GM23338 (cell line): ENCODE results near the gene PBXIP1. TPM values are rescaled to one million over a fixed set of nuclear protein-coding genes. Genes with fewer than 3 reads are reported as not detected.

Experiments used
- ATAC-seq: fragments of 200-7000 bp; cut with Tn5 transposase; 3 replicates; pipeline ENCODE4 v1.9.1; 2020
- DNase-seq: peaks from one replicate; pipeline ENCODE4 v3.0.0-alpha.2; 2015; ENCODE audit warnings: low spot score
- H2AFZ ChIP-seq: fragments of 200-600 bp; sonication (generic); 2 replicates; pipeline ENCODE4 v1.8.0; 2016; ENCODE audit warnings: antibody characterized with exemption, mild to moderate bottlenecking, moderate library complexity
- H3F3A ChIP-seq: fragments of 200-600 bp; sonication (generic); replicated peaks from 2 replicates; pipeline ENCODE4 v1.8.0; 2017; ENCODE audit warnings: antibody characterized with exemption, mixed run types, low read depth
- H3K27ac ChIP-seq: fragments of 200-600 bp; sonication (generic); 2 replicates; pipeline ENCODE4 v1.6.1; 2016; ENCODE audit warnings: low read depth
- H3K27me3 ChIP-seq: fragments of 200-600 bp; sonication (generic); 2 replicates; pipeline ENCODE4 v1.8.0; 2016; ENCODE audit warnings: mild to moderate bottlenecking, mixed run types, moderate library complexity; ENCODE audit not compliant: insufficient read depth
- H3K36me3 ChIP-seq: fragments of 200-600 bp; sonication (generic); 2 replicates; pipeline ENCODE4 v1.8.0; 2016; ENCODE audit warnings: mild to moderate bottlenecking; ENCODE audit not compliant: insufficient read depth
- H3K4me1 ChIP-seq: fragments of 200-600 bp; sonication (generic); 2 replicates; pipeline ENCODE4 v1.8.0; 2016; ENCODE audit warnings: mild to moderate bottlenecking, moderate library complexity; ENCODE audit not compliant: insufficient read depth
- H3K4me2 ChIP-seq: fragments of 200-600 bp; sonication (generic); 2 replicates; pipeline ENCODE4 v1.7.1; 2017; ENCODE audit warnings: mixed run types
- H3K4me3 ChIP-seq: fragments of 200-600 bp; sonication (generic); 2 replicates; pipeline ENCODE4 v1.6.1; 2016; ENCODE audit warnings: mixed run types
- H3K79me2 ChIP-seq: fragments of 200-600 bp; sonication (generic); replicated peaks from 2 replicates; pipeline ENCODE4 v1.8.0; 2017; ENCODE audit warnings: mild to moderate bottlenecking; ENCODE audit not compliant: insufficient read depth
- H3K9me2 ChIP-seq: fragments of 200-600 bp; sonication (generic); 2 replicates; pipeline ENCODE4 v1.8.0; 2017; ENCODE audit not compliant: insufficient read depth
- H4K20me1 ChIP-seq: fragments of 200-600 bp; sonication (generic); replicated peaks from 2 replicates; pipeline ENCODE4 v1.8.0; 2017; ENCODE audit warnings: mild to moderate bottlenecking; ENCODE audit not compliant: insufficient read depth
- H3K27ac Mint-ChIP-seq: 2 replicates; pipeline ENCODE4 v1.8.0; 2020; ENCODE audit warnings: inconsistent platforms, mild to moderate bottlenecking, moderate library complexity, mixed read lengths
- H3K27me3 Mint-ChIP-seq: 3 replicates; pipeline ENCODE4 v1.8.0; 2022; ENCODE audit warnings: low read depth, mild to moderate bottlenecking, moderate library complexity, mixed read lengths, inconsistent platforms; ENCODE audit not compliant: insufficient read depth, poor library complexity
- H3K36me3 Mint-ChIP-seq: 3 replicates; pipeline ENCODE4 v1.8.0; 2021; ENCODE audit warnings: low read depth, mild to moderate bottlenecking, inconsistent platforms, moderate library complexity, mixed read lengths
- H3K4me1 Mint-ChIP-seq: 3 replicates; pipeline ENCODE4 v1.8.0; 2020; ENCODE audit warnings: mild to moderate bottlenecking, inconsistent platforms, mixed read lengths
- H3K4me3 Mint-ChIP-seq: 3 replicates; pipeline ENCODE4 v1.8.0; 2021; ENCODE audit warnings: moderate library complexity, mild to moderate bottlenecking, inconsistent platforms, mixed read lengths
- H3K9me3 Mint-ChIP-seq: 3 replicates; pipeline ENCODE4 v1.8.0; 2020; ENCODE audit warnings: moderate library complexity, mild to moderate bottlenecking, inconsistent platforms, mixed read lengths
- CREB1 ChIP-seq: fragments of 250-450 bp; sonication (Bioruptor Pico); IDR thresholded peaks from 2 replicates; pipeline ENCODE4 v1.5.0; 2020; ENCODE audit warnings: low read depth, mild to moderate bottlenecking, moderate library complexity
- EZH2 ChIP-seq: fragments of 200-600 bp; sonication (generic); IDR thresholded peaks from one replicate; pipeline ENCODE4 v1.8.0; 2017; ENCODE audit warnings: antibody characterized with exemption, mild to moderate bottlenecking, low read depth; ENCODE audit not compliant: unreplicated experiment
- EZH2phosphoT487 ChIP-seq: fragments of 200-600 bp; sonication (generic); IDR thresholded peaks from one replicate; pipeline ENCODE4 v1.8.1; 2018; ENCODE audit warnings: antibody characterized with exemption; ENCODE audit not compliant: unreplicated experiment
- JUNB ChIP-seq: IDR thresholded peaks from one replicate; pipeline ENCODE4 v1.6.1; 2016; ENCODE audit warnings: antibody characterized with exemption; ENCODE audit not compliant: unreplicated experiment
- NANOG ChIP-seq: IDR thresholded peaks from 2 replicates; pipeline ENCODE4 v1.6.1; 2016; ENCODE audit warnings: antibody characterized with exemption, borderline replicate concordance
- POLR2AphosphoS5 ChIP-seq: IDR thresholded peaks from 2 replicates; pipeline ENCODE4 v1.6.1; 2016; ENCODE audit warnings: antibody characterized with exemption, low read depth
- STAT1 ChIP-seq: IDR thresholded peaks from one replicate; pipeline ENCODE4 v1.6.1; 2016; ENCODE audit warnings: antibody characterized with exemption; ENCODE audit not compliant: unreplicated experiment
- ZNF114 ChIP-seq: fragments of 250-450 bp; sonication (Bioruptor Pico); IDR thresholded peaks from 2 replicates; pipeline ENCODE4 v1.5.0; 2020; ENCODE audit warnings: mild to moderate bottlenecking, moderate library complexity
- ZNF331 ChIP-seq: fragments of 250-450 bp; sonication (Bioruptor Pico); IDR thresholded peaks from 2 replicates; pipeline ENCODE4 v1.5.0; 2020; ENCODE audit warnings: low read depth, mild to moderate bottlenecking, moderate library complexity
- polyA plus RNA-seq: library from polyadenylated mRNA; unstranded; fragments of >200 nt; fragmentation: Nextera tagmentation; extraction: Ambion mirVana; gene quantifications from 2 replicates; pipeline ENCODE4 v1.2.1, GENCODE V29; 2016
- total RNA-seq: library from RNA; depleted of rRNA; stranded (reverse); fragments of >200 nt; shearing (Covaris generic); gene quantifications from 2 replicates; pipeline ENCODE4 v1.2.3, GENCODE V29; 2014
- TF ChIP-seq, protein P1 (sequence below): fragments of 250-450 bp; sonication (Bioruptor Pico); IDR thresholded peaks from 2 replicates; pipeline ENCODE4 v1.5.0; 2020; ENCODE audit warnings: mild to moderate bottlenecking, moderate library complexity
- TF ChIP-seq, protein P2 (sequence below), 2 experiments: fragments of 200-600 bp in 1 of 2; sonication (generic) in 1 of 2; conservative IDR thresholded peaks; 2 replicates each; pipeline versions ENCODE4 v1.5.1 to v1.6.1; 2016 to 2017; ENCODE audit warnings: antibody characterized with exemption in 2 of 2, low read depth in 2 of 2, mild to moderate bottlenecking in 2 of 2, moderate library complexity in 1 of 2
- TF ChIP-seq, protein P3 (sequence below): IDR thresholded peaks from one replicate; pipeline ENCODE4 v1.6.1; 2018; ENCODE audit warnings: antibody characterized with exemption; ENCODE audit not compliant: unreplicated experiment
- TF ChIP-seq, protein P4 (sequence below): IDR thresholded peaks from 2 replicates; pipeline ENCODE4 v1.6.1; 2016; ENCODE audit warnings: antibody characterized with exemption

PBXIP1 gene
- total and polyA plus RNA-seq, 2 experiments from 2014 or later, result 7.0 to 31.8 TPM

DNA sequence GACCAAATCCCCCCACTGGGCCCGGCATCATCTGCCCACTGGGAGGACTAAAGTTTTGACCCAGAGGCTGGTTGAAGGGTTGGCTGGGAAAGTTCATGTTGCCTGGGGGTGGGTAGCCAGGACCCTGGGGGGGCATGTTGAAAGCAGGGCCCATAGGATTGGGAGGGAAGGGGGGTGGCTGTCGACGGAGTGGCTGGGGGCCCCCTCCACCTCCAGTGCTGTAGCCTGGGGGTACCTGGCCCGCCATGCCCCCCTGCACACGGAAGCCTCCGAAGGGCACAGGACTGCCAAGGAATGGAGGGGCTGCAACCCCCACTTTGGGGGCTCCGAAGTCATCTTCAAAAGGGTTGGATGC lies 3.5 kb upstream of the PBXIP1 start:
- peaks cover 45% of the 10 kb centered on the region for H3K36me3 Mint-ChIP-seq
- peaks cover 13% of the 10 kb centered on the region for H3K79me2 ChIP-seq
- TF ChIP-seq, protein P1, sequence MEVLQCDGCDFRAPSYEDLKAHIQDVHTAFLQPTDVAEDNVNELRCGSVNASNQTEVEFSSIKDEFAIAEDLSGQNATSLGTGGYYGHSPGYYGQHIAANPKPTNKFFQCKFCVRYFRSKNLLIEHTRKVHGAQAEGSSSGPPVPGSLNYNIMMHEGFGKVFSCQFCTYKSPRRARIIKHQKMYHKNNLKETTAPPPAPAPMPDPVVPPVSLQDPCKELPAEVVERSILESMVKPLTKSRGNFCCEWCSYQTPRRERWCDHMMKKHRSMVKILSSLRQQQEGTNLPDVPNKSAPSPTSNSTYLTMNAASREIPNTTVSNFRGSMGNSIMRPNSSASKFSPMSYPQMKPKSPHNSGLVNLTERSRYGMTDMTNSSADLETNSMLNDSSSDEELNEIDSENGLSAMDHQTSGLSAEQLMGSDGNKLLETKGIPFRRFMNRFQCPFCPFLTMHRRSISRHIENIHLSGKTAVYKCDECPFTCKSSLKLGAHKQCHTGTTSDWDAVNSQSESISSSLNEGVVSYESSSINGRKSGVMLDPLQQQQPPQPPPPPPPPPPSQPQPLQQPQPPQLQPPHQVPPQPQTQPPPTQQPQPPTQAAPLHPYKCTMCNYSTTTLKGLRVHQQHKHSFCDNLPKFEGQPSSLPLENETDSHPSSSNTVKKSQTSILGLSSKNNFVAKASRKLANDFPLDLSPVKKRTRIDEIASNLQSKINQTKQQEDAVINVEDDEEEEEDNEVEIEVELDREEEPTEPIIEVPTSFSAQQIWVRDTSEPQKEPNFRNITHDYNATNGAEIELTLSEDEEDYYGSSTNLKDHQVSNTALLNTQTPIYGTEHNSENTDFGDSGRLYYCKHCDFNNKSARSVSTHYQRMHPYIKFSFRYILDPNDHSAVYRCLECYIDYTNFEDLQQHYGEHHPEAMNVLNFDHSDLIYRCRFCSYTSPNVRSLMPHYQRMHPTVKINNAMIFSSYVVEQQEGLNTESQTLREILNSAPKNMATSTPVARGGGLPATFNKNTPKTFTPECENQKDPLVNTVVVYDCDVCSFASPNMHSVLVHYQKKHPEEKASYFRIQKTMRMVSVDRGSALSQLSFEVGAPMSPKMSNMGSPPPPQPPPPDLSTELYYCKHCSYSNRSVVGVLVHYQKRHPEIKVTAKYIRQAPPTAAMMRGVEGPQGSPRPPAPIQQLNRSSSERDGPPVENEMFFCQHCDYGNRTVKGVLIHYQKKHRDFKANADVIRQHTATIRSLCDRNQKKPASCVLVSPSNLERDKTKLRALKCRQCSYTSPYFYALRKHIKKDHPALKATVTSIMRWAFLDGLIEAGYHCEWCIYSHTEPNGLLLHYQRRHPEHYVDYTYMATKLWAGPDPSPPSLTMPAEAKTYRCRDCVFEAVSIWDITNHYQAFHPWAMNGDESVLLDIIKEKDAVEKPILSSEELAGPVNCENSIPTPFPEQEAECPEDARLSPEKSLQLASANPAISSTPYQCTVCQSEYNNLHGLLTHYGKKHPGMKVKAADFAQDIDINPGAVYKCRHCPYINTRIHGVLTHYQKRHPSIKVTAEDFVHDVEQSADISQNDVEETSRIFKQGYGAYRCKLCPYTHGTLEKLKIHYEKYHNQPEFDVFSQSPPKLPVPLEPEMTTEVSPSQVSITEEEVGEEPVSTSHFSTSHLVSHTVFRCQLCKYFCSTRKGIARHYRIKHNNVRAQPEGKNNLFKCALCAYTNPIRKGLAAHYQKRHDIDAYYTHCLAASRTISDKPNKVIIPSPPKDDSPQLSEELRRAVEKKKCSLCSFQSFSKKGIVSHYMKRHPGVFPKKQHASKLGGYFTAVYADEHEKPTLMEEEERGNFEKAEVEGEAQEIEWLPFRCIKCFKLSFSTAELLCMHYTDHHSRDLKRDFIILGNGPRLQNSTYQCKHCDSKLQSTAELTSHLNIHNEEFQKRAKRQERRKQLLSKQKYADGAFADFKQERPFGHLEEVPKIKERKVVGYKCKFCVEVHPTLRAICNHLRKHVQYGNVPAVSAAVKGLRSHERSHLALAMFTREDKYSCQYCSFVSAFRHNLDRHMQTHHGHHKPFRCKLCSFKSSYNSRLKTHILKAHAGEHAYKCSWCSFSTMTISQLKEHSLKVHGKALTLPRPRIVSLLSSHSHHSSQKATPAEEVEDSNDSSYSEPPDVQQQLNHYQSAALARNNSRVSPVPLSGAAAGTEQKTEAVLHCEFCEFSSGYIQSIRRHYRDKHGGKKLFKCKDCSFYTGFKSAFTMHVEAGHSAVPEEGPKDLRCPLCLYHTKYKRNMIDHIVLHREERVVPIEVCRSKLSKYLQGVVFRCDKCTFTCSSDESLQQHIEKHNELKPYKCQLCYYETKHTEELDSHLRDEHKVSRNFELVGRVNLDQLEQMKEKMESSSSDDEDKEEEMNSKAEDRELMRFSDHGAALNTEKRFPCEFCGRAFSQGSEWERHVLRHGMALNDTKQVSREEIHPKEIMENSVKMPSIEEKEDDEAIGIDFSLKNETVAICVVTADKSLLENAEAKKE, result no peak
- TF ChIP-seq NANOG, result no peak
- TF ChIP-seq STAT1, result no peak
- no peak for TF ChIP-seq CREB1
- no peak for TF ChIP-seq ZNF114 (CRISPR knock-in tag)
- TF ChIP-seq POLR2AphosphoS5, result no peak
- TF ChIP-seq, protein P2, sequence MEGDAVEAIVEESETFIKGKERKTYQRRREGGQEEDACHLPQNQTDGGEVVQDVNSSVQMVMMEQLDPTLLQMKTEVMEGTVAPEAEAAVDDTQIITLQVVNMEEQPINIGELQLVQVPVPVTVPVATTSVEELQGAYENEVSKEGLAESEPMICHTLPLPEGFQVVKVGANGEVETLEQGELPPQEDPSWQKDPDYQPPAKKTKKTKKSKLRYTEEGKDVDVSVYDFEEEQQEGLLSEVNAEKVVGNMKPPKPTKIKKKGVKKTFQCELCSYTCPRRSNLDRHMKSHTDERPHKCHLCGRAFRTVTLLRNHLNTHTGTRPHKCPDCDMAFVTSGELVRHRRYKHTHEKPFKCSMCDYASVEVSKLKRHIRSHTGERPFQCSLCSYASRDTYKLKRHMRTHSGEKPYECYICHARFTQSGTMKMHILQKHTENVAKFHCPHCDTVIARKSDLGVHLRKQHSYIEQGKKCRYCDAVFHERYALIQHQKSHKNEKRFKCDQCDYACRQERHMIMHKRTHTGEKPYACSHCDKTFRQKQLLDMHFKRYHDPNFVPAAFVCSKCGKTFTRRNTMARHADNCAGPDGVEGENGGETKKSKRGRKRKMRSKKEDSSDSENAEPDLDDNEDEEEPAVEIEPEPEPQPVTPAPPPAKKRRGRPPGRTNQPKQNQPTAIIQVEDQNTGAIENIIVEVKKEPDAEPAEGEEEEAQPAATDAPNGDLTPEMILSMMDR (conservative IDR thresholded peaks at IDR 0.05; ENCODE audit: low read depth in 2 of 2), result no peak
- TF ChIP-seq JUNB, result no peak
- TF ChIP-seq ZNF331 (CRISPR knock-in tag), result no peak
- no peak for TF ChIP-seq EZH2phosphoT487
- TF ChIP-seq, protein P3, sequence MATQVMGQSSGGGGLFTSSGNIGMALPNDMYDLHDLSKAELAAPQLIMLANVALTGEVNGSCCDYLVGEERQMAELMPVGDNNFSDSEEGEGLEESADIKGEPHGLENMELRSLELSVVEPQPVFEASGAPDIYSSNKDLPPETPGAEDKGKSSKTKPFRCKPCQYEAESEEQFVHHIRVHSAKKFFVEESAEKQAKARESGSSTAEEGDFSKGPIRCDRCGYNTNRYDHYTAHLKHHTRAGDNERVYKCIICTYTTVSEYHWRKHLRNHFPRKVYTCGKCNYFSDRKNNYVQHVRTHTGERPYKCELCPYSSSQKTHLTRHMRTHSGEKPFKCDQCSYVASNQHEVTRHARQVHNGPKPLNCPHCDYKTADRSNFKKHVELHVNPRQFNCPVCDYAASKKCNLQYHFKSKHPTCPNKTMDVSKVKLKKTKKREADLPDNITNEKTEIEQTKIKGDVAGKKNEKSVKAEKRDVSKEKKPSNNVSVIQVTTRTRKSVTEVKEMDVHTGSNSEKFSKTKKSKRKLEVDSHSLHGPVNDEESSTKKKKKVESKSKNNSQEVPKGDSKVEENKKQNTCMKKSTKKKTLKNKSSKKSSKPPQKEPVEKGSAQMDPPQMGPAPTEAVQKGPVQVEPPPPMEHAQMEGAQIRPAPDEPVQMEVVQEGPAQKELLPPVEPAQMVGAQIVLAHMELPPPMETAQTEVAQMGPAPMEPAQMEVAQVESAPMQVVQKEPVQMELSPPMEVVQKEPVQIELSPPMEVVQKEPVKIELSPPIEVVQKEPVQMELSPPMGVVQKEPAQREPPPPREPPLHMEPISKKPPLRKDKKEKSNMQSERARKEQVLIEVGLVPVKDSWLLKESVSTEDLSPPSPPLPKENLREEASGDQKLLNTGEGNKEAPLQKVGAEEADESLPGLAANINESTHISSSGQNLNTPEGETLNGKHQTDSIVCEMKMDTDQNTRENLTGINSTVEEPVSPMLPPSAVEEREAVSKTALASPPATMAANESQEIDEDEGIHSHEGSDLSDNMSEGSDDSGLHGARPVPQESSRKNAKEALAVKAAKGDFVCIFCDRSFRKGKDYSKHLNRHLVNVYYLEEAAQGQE, result no peak
- TF ChIP-seq, protein P4, sequence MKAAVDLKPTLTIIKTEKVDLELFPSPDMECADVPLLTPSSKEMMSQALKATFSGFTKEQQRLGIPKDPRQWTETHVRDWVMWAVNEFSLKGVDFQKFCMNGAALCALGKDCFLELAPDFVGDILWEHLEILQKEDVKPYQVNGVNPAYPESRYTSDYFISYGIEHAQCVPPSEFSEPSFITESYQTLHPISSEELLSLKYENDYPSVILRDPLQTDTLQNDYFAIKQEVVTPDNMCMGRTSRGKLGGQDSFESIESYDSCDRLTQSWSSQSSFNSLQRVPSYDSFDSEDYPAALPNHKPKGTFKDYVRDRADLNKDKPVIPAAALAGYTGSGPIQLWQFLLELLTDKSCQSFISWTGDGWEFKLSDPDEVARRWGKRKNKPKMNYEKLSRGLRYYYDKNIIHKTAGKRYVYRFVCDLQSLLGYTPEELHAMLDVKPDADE, result no peak
- TF ChIP-seq EZH2, result no peak
- DNase-seq, result no peak
- no peak for ATAC-seq
- H3K27me3 Mint-ChIP-seq, result peaks cover 32% of the 10 kb centered on the region
- no peak overlapping the region for H3K27ac ChIP-seq
- H3F3A ChIP-seq, result peaks cover 45% of the 10 kb centered on the region
- H3K9me3 Mint-ChIP-seq, result no peaks in the 10 kb centered on the region
- H3K27me3 ChIP-seq, result no peaks in the 10 kb centered on the region
- peak overlapping the region; percentile 29; the same call in 1 of the 3 replicates for H3K4me3 Mint-ChIP-seq
- H3K36me3 ChIP-seq, result peaks cover 11% of the 10 kb centered on the region; the same call in 1 of the 2 replicates
- H2AFZ ChIP-seq, result no peak overlapping the region
- peaks cover 26% of the 10 kb centered on the region for H4K20me1 ChIP-seq
- no peak overlapping the region for H3K4me3 ChIP-seq
- H3K4me1 Mint-ChIP-seq, result peaks cover 65% of the 10 kb centered on the region
- H3K27ac Mint-ChIP-seq, result no peak overlapping the region
- H3K9me2 ChIP-seq, result no peaks in the 10 kb centered on the region
- peaks cover 54% of the 10 kb centered on the region for H3K4me1 ChIP-seq
- H3K4me2 ChIP-seq, result no peak overlapping the region
